Brain pericyte (primary cell): ENCODE measurements around the gene CYP2E1.
"Not testable (repeated sequence)": the region's sequence is repeated elsewhere in the genome, so short reads cannot be mapped to it uniquely, and the experiment has no call there.

Experiments
- DNase-seq: peaks from one replicate; pipeline ENCODE4 v3.0.0-alpha.2; 2012; ENCODE audit warnings: low read depth, low spot score

CYP2E1 gene

DNA sequence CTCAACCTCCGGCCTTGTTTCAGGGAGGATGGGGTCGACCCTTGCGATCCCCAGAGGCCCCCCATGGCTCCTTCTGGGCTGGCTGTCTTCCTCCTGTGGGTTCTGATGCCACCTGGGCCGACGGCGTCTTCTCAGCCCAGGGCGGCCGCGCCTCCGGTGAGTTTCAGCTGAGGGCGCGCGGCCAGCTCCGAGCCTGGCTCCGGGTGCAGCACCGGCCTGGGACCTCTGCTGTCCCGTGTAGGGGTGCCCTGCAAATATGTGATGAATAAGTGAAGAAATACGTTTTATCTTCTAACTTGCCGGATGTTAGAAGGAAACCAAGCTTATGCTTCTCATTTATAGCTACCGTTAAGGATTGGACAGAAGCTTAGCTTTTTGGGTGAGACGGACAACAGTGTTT is 42.6 kb downstream of the CYP2E1 start:
- DNase-seq = not testable (repeated sequence)

DNA sequence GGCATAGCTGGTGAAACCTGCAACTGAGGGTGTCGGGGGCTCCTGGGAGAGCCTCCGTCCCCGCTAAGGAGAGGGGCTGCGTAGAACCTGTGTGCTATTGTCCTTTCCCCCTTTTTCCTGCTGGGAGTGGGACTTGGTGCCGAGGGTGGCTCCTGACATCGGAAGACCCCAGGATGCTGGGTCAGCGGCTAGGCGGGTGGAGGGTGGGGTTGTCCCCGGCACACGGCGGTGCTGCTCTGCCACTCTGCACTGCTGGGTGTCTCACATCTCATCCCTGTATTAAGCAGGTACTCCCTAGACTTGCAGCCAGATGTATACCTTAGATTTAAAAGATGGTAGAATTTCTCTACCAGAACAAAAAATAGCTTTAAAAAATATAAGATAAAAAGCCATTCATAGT is 44.9 kb downstream of the CYP2E1 start:
- DNase-seq = not testable (repeated sequence)

DNA sequence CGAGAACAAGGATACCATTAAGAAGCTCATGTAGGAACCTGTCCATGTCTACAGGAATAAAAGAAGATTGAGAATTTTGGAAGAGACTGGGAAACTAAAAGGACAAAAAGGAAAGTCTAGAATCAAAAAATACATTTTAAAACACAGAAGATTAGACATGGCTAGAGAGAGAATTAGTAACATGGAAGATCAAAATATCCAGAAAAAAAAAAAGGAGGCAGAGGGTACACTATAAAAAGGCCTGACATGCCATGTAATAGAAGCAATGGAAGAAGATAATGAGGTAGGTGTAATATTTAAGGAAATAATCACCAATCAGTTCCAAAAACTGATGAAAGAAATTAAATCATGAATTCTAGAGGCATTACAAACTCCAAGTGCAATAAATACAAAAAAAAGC is 46.3 kb downstream of the CYP2E1 start:
- DNase-seq = not testable (repeated sequence)

DNA sequence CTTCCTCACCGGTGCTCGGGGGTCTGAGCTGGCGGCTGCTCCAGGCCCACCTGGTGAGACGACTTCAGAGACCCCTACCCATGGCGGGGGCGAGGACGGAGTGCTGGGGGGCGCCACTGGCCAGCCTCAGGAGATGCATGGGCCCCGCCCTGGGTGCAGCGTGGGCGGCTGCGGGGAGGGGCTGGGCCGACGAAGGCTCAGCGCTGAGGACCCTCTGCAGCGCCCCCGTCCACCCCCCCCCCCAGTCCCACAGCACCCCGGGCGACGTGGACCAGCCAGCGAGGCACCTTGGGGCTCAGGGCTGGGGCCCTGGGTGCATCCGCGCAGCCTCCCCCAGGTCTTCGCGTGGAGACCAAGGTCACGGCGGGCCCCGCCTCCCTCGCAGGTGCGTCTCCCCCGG is 49.9 kb downstream of the CYP2E1 start:
- not testable (repeated sequence) for DNase-seq
